GM12873 (cell line): ENCODE results near the gene ZNF791.

Source experiments
- CTCF ChIP-seq: IDR thresholded peaks from 2 replicates; pipeline ENCODE4 v1.5.1; 2012; ENCODE audit warnings: low read depth, mild to moderate bottlenecking, moderate library complexity, low read length, control low read depth; ENCODE audit not compliant: insufficient read depth; ENCODE audit errors: missing control alignments

ZNF791 gene

GRCh38 chr19:12596485-12596884, 14.2 kb upstream of the ZNF791 start:
- no peak for TF ChIP-seq CTCF

- TF ChIP-seq CTCF = no peak
These were observed 13.7 kb upstream of the ZNF791 start for GRCh38 chr19:12596927-12597548.

GRCh38 chr19:12597594-12597993, 13.1 kb upstream of the ZNF791 start:
- no peak for TF ChIP-seq CTCF

GRCh38 chr19:12603714-12604113, 7.0 kb upstream of the ZNF791 start:
- no peak for TF ChIP-seq CTCF

- no peak for TF ChIP-seq CTCF
These were observed 3.9 kb upstream of the ZNF791 start for GRCh38 chr19:12606796-12607195.

GRCh38 chr19:12607631-12608030, 3.1 kb upstream of the ZNF791 start:
- no peak for TF ChIP-seq CTCF

- TF ChIP-seq CTCF = no peak
These were observed 610 bp downstream of the ZNF791 start for GRCh38 chr19:12611361-12611699.
